A549 (cell line): ENCODE data around the gene ANKRD13D. TPM values are rescaled to one million over a fixed set of nuclear protein-coding genes. Genes with fewer than 3 reads are reported as not detected.
A peak's percentile ranks its signal among the peaks of the same experiment; 100 is the strongest.
"Not testable (repeated sequence)": the region's sequence is repeated elsewhere in the genome, so short reads cannot be mapped to it uniquely, and the experiment has no call there.

ENCODE experiments used
- ATAC-seq, 2 experiments: fragments of 200-7000 bp in 1 of 2; fragments of >200 bp in 1 of 2; cut with Nextera tagmentation in 1 of 2; cut with Tn5 transposase in 1 of 2; 3 replicates each; pipeline versions ENCODE4 v1.8.0 to v1.9.1; 2018 to 2020; ENCODE audit warnings: mild to moderate bottlenecking in 1 of 2, moderate library complexity in 1 of 2
- CTCF ChIA-PET: fragments of 300-600 bp; sonication (Branson Sonifier 250); formaldehyde crosslinking; extraction: SDS; loops from one replicate; lab custom pipeline; 2021; ENCODE audit warnings: antibody characterized with exemption, inconsistent platforms; lab: Yijun Ruan, JAX
- POLR2A ChIA-PET: fragments of 350-600 bp; formaldehyde crosslinking; extraction: SDS; loops from one replicate; lab custom pipeline; 2021; ENCODE audit warnings: antibody characterized with exemption, inconsistent platforms; lab: Yijun Ruan, JAX
- DNase-seq, 2 experiments: peaks; one replicate each; pipeline versions ENCODE4 v3.0.0 to v3.0.0-alpha.2; 2011 to 2016; ENCODE audit warnings: low read depth in 1 of 2, low spot score in 1 of 2
- FAIRE-seq: peaks from 2 replicates; lab custom pipeline; 2011; peaks lifted over from hg19 to GRCh38; lab: Jason Lieb, UNC
- H3K27ac ChIP-seq, 2 experiments: fragments of >200 bp; sonication (Bioruptor Twin); formaldehyde crosslinking; 3 replicates each; pipeline ENCODE4 v1.5.1; 2016 to 2017
- H3K4me1 ChIP-seq: fragments of >200 bp; sonication (Bioruptor Twin); formaldehyde crosslinking; 3 replicates; pipeline ENCODE4 v1.6.1; 2016
- H3K4me2 ChIP-seq: fragments of >200 bp; sonication (Bioruptor Twin); formaldehyde crosslinking; 3 replicates; pipeline ENCODE4 v1.6.1; 2016
- H3K4me3 ChIP-seq: fragments of >200 bp; sonication (Bioruptor Twin); formaldehyde crosslinking; 3 replicates; pipeline ENCODE4 v1.5.1; 2016
- H3K9me3 ChIP-seq: fragments of >200 bp; sonication (Bioruptor Twin); formaldehyde crosslinking; 3 replicates; pipeline ENCODE4 v1.6.1; 2016
- CBX2 ChIP-seq: fragments of 200-600 bp; sonication (generic); IDR thresholded peaks from 2 replicates; pipeline ENCODE4 v1.6.1; 2016; ENCODE audit warnings: low read depth, mild to moderate bottlenecking, borderline replicate concordance
- CEBPB ChIP-seq, 2 experiments: fragments of >200 bp in 1 of 2; sonication (Bioruptor Twin) in 1 of 2; formaldehyde crosslinking in 1 of 2; IDR thresholded peaks; 2 replicates each; pipeline ENCODE4 v1.6.1; 2012 to 2016
- CHD2 ChIP-seq: fragments of 150-350 bp; IDR thresholded peaks from 2 replicates; pipeline ENCODE4 v1.6.1; 2014; ENCODE audit warnings: low read length; ENCODE audit not compliant: partially characterized antibody
- CHD4 ChIP-seq: fragments of 200-600 bp; sonication (generic); IDR thresholded peaks from 2 replicates; pipeline ENCODE4 v1.6.1; 2016; ENCODE audit warnings: antibody characterized with exemption, mild to moderate bottlenecking, borderline replicate concordance
- EHMT2 ChIP-seq: fragments of 200-600 bp; sonication (generic); IDR thresholded peaks from 2 replicates; pipeline ENCODE4 v1.6.1; 2016; ENCODE audit warnings: antibody characterized with exemption, low read depth, mild to moderate bottlenecking, moderate library complexity
- FOSB ChIP-seq: fragments of 250-450 bp; sonication (Bioruptor Pico); IDR thresholded peaks from 2 replicates; pipeline ENCODE4 v1.5.0; 2020; ENCODE audit warnings: mild to moderate bottlenecking, moderate library complexity
- HEYL ChIP-seq: fragments of 250-450 bp; sonication (Bioruptor Pico); IDR thresholded peaks from 2 replicates; pipeline ENCODE4 v1.8.0; 2021; ENCODE audit warnings: mild to moderate bottlenecking, moderate library complexity
- JUN ChIP-seq, 2 experiments: fragments of >200 bp; sonication (Bioruptor Twin); formaldehyde crosslinking; IDR thresholded peaks; 2 replicates in 1 of 2; 3 replicates in 1 of 2; pipeline ENCODE4 v1.6.1; 2016 to 2017
- NFE2L2 ChIP-seq: fragments of 150-350 bp; conservative IDR thresholded peaks from 2 replicates; pipeline ENCODE4 v1.6.1; 2014; ENCODE audit warnings: low read length
- PHF8 ChIP-seq: fragments of 200-600 bp; sonication (generic); IDR thresholded peaks from 2 replicates; pipeline ENCODE4 v1.6.1; 2016; ENCODE audit warnings: low read depth, mild to moderate bottlenecking, antibody characterized with exemption, moderate library complexity, borderline replicate concordance
- RAD21 ChIP-seq, 2 experiments: fragments of >200 bp in 1 of 2; sonication (Bioruptor Twin) in 1 of 2; formaldehyde crosslinking in 1 of 2; IDR thresholded peaks in 1 of 2; conservative IDR thresholded peaks in 1 of 2; 2 replicates in 1 of 2; 3 replicates in 1 of 2; pipeline ENCODE4 v1.6.1; 2012 to 2018; ENCODE audit warnings: inconsistent platforms in 1 of 2
- RARB ChIP-seq: fragments of 250-450 bp; sonication (Bioruptor Pico); IDR thresholded peaks from 2 replicates; pipeline ENCODE4 v1.8.0; 2021; ENCODE audit warnings: mild to moderate bottlenecking, moderate library complexity
- RCOR1 ChIP-seq: fragments of 150-350 bp; IDR thresholded peaks from 2 replicates; pipeline ENCODE4 v1.6.1; 2014; ENCODE audit warnings: antibody characterized with exemption, low read length, low read depth
- RFX5 ChIP-seq: fragments of 450-650 bp; IDR thresholded peaks from 2 replicates; pipeline ENCODE4 v1.7.1; 2014; ENCODE audit warnings: antibody characterized with exemption, mild to moderate bottlenecking, moderate library complexity
- RNF2 ChIP-seq: fragments of 200-600 bp; sonication (generic); IDR thresholded peaks from 2 replicates; pipeline ENCODE4 v1.6.1; 2016; ENCODE audit warnings: low read depth, mild to moderate bottlenecking, antibody characterized with exemption, moderate library complexity, borderline replicate concordance
- TFCP2L1 ChIP-seq: fragments of 250-450 bp; sonication (Bioruptor Pico); IDR thresholded peaks from 2 replicates; pipeline ENCODE4 v1.5.0; 2021; ENCODE audit warnings: mild to moderate bottlenecking
- ZSCAN20 ChIP-seq: fragments of 250-450 bp; sonication (Bioruptor Pico); IDR thresholded peaks from 2 replicates; pipeline ENCODE4 v1.8.0; 2022; ENCODE audit warnings: mild to moderate bottlenecking, moderate library complexity
- WGBS: methylation state at CpG from one replicate; pipeline ENCODE4 v1.1.6; 2017; ENCODE audit errors: missing lambda C conversion rate; 5-methylcytosine and 5-hydroxymethylcytosine counted together
- polyA plus RNA-seq, 4 experiments: library from polyadenylated mRNA; depleted of rRNA in 3 of 4; stranded (reverse); fragments of >200 nt; fragmentation: RNase III in 1 of 4; extraction: RNeasy Plus Mini Kit Qiagen cat#74134 plus additional on column Dnase treatment in 1 of 4; gene quantifications; 2 replicates in 3 of 4; 3 replicates in 1 of 4; pipeline ENCODE4 v1.2.3, GENCODE V29; 2011 to 2017
- TF ChIP-seq, protein P1 (sequence below): fragments of 150-350 bp; IDR thresholded peaks from 2 replicates; pipeline ENCODE4 v1.6.1; 2014; ENCODE audit warnings: low read depth, mild to moderate bottlenecking, low read length
- TF ChIP-seq, protein P2 (sequence below): fragments of 450-650 bp; IDR thresholded peaks from 2 replicates; pipeline ENCODE4 v1.6.1; 2014; ENCODE audit warnings: antibody characterized with exemption
- TF ChIP-seq, protein P3 (sequence below): fragments of 250-450 bp; sonication (Bioruptor Pico); IDR thresholded peaks from 2 replicates; pipeline ENCODE4 v1.5.0; 2021; ENCODE audit warnings: mild to moderate bottlenecking, moderate library complexity, borderline replicate concordance
- TF ChIP-seq, protein P4 (sequence below): fragments of >200 bp; sonication (Bioruptor Twin); formaldehyde crosslinking; IDR thresholded peaks from 3 replicates; pipeline ENCODE4 v1.6.1; 2016
- TF ChIP-seq, protein P5 (sequence below): fragments of 250-450 bp; sonication (Bioruptor Pico); IDR thresholded peaks from 2 replicates; pipeline ENCODE4 v1.5.0; 2020; ENCODE audit warnings: low read depth, mild to moderate bottlenecking, moderate library complexity

Gene ANKRD13D
- polyA plus RNA-seq, 2 of the 4 experiments (the other 2 are of a cell fraction), result 17.0 to 24.2 TPM

DNA sequence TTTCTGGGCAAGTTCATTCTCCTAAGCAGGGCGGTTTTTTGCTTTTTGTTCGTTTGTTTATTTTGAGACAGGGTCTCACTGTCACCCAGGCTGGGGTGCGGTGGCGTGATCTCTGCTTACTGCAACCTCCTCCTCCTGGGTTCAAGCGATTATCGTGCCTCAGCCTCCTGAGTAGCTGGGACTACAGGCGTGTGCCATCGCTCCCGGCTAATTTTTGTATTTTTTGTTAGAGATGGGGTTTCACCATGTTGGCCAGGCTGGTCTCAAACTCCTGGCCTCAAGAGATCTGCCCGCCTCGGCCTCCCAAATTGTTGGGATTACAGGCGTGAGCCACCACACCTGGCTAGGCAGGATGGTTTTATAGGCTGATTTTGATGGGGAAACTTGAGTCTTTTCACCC, 29.8 kb downstream of the ANKRD13D start:
- H3K27ac ChIP-seq, ATAC-seq, POLR2A ChIA-PET, H3K9me3 ChIP-seq, DNase-seq, H3K4me1 ChIP-seq, FAIRE-seq: not testable (repeated sequence)
- CTCF ChIA-PET, result interaction anchor here (0.6 to 12.3 kb wide), 13 partner anchors 11 to 407 kb away, joined by 3 to 178 read pairs (median 16); partner anchors contain the start of genes POLD4, SSH3 and SYT12
- Histone ChIP-seq H3K4me3 (peak overlapping the region; percentile 69; the same call in 2 of the 3 replicates), H3K4me2 (peak overlapping the region; percentile 85)
- 90% methylated on average over 12 of the region's 12 CpGs for WGBS

DNA sequence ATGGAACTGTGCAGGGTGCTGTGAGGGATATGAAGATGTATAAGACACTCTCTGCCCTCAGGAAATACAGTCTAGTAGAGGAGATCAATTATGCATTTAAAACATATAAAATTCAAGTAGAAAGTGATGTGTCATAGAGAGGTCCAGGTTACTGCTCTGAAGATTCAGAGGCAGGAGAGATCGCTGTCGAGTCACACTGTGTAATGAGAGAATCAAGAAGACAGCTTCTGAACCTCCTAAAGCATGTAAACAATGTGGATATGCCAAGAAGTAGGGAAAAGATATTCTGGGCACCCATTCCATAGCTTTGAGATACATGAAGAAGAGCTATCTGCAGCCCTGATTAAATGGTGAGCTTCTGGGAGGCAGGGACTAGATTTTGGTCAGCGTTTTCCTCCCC, 30.9 kb downstream of the ANKRD13D start:
- no peak overlapping the region for H3K27ac ChIP-seq
- ChIA-PET CTCF (interaction anchor here (0.5 to 12.3 kb wide), 7 partner anchors 26 to 341 kb away, joined by 3 to 178 read pairs (median 31); partner anchors contain the start of gene POLD4), POLR2A (no interaction called here)
- FAIRE-seq (no peak), DNase-seq (no peak), ATAC-seq (no peak)
- H3K4me3 ChIP-seq, result no peak overlapping the region
- H3K4me2 ChIP-seq, result no peak overlapping the region
- H3K4me1 ChIP-seq, result peaks cover 7% of the 10 kb centered on the region
- TF ChIP-seq, protein P1, sequence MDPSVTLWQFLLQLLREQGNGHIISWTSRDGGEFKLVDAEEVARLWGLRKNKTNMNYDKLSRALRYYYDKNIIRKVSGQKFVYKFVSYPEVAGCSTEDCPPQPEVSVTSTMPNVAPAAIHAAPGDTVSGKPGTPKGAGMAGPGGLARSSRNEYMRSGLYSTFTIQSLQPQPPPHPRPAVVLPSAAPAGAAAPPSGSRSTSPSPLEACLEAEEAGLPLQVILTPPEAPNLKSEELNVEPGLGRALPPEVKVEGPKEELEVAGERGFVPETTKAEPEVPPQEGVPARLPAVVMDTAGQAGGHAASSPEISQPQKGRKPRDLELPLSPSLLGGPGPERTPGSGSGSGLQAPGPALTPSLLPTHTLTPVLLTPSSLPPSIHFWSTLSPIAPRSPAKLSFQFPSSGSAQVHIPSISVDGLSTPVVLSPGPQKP, result no peak
- TF ChIP-seq CBX2, result no peak
- TF ChIP-seq TFCP2L1 (CRISPR knock-in tag), result no peak
- TF ChIP-seq ZSCAN20, result no peak
- no peak for TF ChIP-seq RARB
- TF ChIP-seq CEBPB (IDR thresholded peaks at IDR 0.05), result no peak
- no peak for TF ChIP-seq PHF8
- TF ChIP-seq CHD2, result no peak
- no peak for TF ChIP-seq RFX5
- no peaks in the 10 kb centered on the region for H3K9me3 ChIP-seq
- 90% methylated on average over 3 of the region's 3 CpGs for WGBS

DNA sequence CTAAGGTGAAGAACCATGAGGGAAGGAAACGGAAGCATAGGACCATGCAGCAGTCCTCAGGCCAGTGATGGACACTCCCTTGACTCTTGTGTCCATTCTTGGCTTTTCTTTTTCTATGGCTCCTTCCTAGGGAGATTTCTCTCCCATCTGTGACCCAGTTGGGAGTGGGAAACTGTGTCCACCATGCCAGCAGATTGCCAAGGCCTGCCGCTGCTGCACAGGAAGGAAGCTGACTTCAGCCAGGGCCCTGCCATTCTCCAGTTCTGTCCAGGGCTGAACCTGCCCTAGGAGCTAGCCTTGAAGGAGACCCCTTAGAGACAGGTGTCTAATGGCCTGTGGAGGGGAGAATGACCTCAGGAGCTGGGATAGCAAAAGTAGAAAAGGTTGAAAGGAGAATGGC, 31.6 kb downstream of the ANKRD13D start:
- FAIRE-seq (no peak), DNase-seq (no peak), ATAC-seq (no peak)
- TF ChIP-seq, protein P2, sequence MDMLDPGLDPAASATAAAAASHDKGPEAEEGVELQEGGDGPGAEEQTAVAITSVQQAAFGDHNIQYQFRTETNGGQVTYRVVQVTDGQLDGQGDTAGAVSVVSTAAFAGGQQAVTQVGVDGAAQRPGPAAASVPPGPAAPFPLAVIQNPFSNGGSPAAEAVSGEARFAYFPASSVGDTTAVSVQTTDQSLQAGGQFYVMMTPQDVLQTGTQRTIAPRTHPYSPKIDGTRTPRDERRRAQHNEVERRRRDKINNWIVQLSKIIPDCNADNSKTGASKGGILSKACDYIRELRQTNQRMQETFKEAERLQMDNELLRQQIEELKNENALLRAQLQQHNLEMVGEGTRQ, result no peak
- TF ChIP-seq, protein P3, sequence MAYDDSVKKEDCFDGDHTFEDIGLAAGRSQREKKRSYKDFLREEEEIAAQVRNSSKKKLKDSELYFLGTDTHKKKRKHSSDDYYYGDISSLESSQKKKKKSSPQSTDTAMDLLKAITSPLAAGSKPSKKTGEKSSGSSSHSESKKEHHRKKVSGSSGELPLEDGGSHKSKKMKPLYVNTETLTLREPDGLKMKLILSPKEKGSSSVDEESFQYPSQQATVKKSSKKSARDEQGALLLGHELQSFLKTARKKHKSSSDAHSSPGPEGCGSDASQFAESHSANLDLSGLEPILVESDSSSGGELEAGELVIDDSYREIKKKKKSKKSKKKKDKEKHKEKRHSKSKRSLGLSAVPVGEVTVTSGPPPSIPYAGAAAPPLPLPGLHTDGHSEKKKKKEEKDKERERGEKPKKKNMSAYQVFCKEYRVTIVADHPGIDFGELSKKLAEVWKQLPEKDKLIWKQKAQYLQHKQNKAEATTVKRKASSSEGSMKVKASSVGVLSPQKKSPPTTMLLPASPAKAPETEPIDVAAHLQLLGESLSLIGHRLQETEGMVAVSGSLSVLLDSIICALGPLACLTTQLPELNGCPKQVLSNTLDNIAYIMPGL (CRISPR knock-in tag), result no peak
- TF ChIP-seq NFE2L2 (no peak), RARB (no peak), JUN (IDR thresholded peaks at IDR 0.05) (no peak), CHD4 (no peak), HEYL (CRISPR knock-in tag) (no peak), EHMT2 (no peak), RCOR1 (no peak), FOSB (CRISPR knock-in tag) (no peak), RAD21 (conservative IDR thresholded peaks at IDR 0.05 in 1 of 2, IDR thresholded peaks at IDR 0.05 in 1 of 2) (no peak), RNF2 (no peak)
- TF ChIP-seq, protein P4, sequence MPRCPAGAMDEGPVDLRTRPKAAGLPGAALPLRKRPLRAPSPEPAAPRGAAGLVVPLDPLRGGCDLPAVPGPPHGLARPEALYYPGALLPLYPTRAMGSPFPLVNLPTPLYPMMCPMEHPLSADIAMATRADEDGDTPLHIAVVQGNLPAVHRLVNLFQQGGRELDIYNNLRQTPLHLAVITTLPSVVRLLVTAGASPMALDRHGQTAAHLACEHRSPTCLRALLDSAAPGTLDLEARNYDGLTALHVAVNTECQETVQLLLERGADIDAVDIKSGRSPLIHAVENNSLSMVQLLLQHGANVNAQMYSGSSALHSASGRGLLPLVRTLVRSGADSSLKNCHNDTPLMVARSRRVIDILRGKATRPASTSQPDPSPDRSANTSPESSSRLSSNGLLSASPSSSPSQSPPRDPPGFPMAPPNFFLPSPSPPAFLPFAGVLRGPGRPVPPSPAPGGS, result no peak
- TF ChIP-seq, protein P5, sequence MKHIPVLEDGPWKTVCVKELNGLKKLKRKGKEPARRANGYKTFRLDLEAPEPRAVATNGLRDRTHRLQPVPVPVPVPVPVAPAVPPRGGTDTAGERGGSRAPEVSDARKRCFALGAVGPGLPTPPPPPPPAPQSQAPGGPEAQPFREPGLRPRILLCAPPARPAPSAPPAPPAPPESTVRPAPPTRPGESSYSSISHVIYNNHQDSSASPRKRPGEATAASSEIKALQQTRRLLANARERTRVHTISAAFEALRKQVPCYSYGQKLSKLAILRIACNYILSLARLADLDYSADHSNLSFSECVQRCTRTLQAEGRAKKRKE (CRISPR knock-in tag), result no peak
- H3K4me1 ChIP-seq, result peaks cover 7% of the 10 kb centered on the region
- ChIA-PET POLR2A (no interaction called here), CTCF (interaction anchor here (0.5 to 12.3 kb wide), 10 partner anchors 11 to 340 kb away, joined by 3 to 178 read pairs (median 9); partner anchors contain the start of gene POLD4)
- H3K27ac ChIP-seq, result no peak overlapping the region
- no peak overlapping the region for H3K4me2 ChIP-seq
- no peak overlapping the region for H3K4me3 ChIP-seq
- H3K9me3 ChIP-seq, result no peaks in the 10 kb centered on the region
- WGBS, result 95% methylated on average over 2 of the region's 2 CpGs
